Lower leg skin (tissue), 4 donors: ENCODE measurements around the gene CHIT1. TPM values are rescaled to one million over a fixed set of nuclear protein-coding genes. Genes with fewer than 3 reads are reported as not detected.
A peak's percentile ranks its signal among the peaks of the same experiment; 100 is the strongest.

ENCODE experiments used
- DNase-seq, 2 donors: peaks; one replicate each; pipeline ENCODE4 v3.0.0-alpha.2; 2019; ENCODE audit warnings: low spot score in 2 of 2
- H3K4me3 ChIP-seq: fragments of 200-600 bp; sonication (generic); 2 replicates; pipeline ENCODE4 v1.5.1; 2017; ENCODE audit warnings: mild to moderate bottlenecking, low read depth; ENCODE audit not compliant: poor library complexity, severe bottlenecking
- CTCF ChIP-seq, 3 donors: fragments of 450-650 bp; IDR thresholded peaks; one replicate each; pipeline ENCODE4 v1.5.1; 2016; ENCODE audit warnings: antibody characterized with exemption in 3 of 3, mild to moderate bottlenecking in 3 of 3, moderate library complexity in 2 of 3
- POLR2A ChIP-seq, 2 donors: fragments of 450-650 bp; IDR thresholded peaks; one replicate each; pipeline ENCODE4 v1.6.1; 2016 to 2017; ENCODE audit warnings: antibody characterized with exemption in 2 of 2, mild to moderate bottlenecking in 1 of 2, moderate library complexity in 1 of 2
- WGBS, 2 donors: methylation state at CpG; one replicate each; pipeline ENCODE4 v1.1.5; 2018; 5-methylcytosine and 5-hydroxymethylcytosine counted together
- intact Hi-C: fragments of 100-400 bp; cut with DNase I; formaldehyde crosslinking; loops from one replicate; pipeline ENCODE4 v1.15.0; 2023; ENCODE audit warnings: low total_unique reads
- total RNA-seq, 4 donors: library from RNA; depleted of rRNA; stranded (reverse); fragments of >200 nt; gene quantifications; one replicate each; pipeline ENCODE4 v1.1.0, GENCODE V29; 2016

Gene CHIT1
- total RNA-seq, 4 donors from 2014 or later, result 0.61 to 8.3 TPM; not detected in 2

GRCh38 chr1:203216274-203217138, 13.0 kb downstream of the CHIT1 start:
- 30 to 35% methylated on average over 17 to 19 of the region's 19 CpGs for WGBS, 2 donors
- no peak for TF ChIP-seq POLR2A (IDR thresholded peaks at IDR 0.05)
- TF ChIP-seq CTCF (IDR thresholded peaks at IDR 0.05), result peak in 1 of 3 donors; percentile 10
- intact Hi-C loops, result loop anchor here (5.0 kb wide), 1 partner anchor 179 kb away; no protein-coding TSS in a partner anchor
- DNase-seq, result peak; percentile 45 to 86
- no peak overlapping the region for H3K4me3 ChIP-seq

GRCh38 chr1:203215573-203215972, 13.9 kb downstream of the CHIT1 start:
- DNase-seq, result peak in 1 of 2 donors; percentile 31
- no peak overlapping the region for H3K4me3 ChIP-seq
- intact Hi-C loops, result loop anchor here (5.0 kb wide), 1 partner anchor 178 kb away; no protein-coding TSS in a partner anchor
- WGBS, 2 donors, result 64 to 70% methylated on average over 9 of the region's 9 CpGs
- TF ChIP-seq POLR2A (IDR thresholded peaks at IDR 0.05), result no peak

GRCh38 chr1:203214871-203215270, 14.6 kb downstream of the CHIT1 start:
- WGBS, 2 donors, result 83% methylated on average over 7 of the region's 7 CpGs
- H3K4me3 ChIP-seq, result no peak overlapping the region
- intact Hi-C loops, result loop anchor here (5.0 kb wide), 1 partner anchor 178 kb away; no protein-coding TSS in a partner anchor
- DNase-seq, result peak in 1 of 2 donors; percentile 78
- no peak for TF ChIP-seq POLR2A (IDR thresholded peaks at IDR 0.05)

GRCh38 chr1:203213126-203213525, 16.3 kb downstream of the CHIT1 start:
- intact Hi-C loops, result no loop called here

GRCh38 chr1:203211812-203212211, 17.7 kb downstream of the CHIT1 start:
- no peak overlapping the region for H3K4me3 ChIP-seq
- intact Hi-C loops, result no loop called here
- WGBS, 2 donors, result 86 to 92% methylated on average over 3 of the region's 3 CpGs
- TF ChIP-seq POLR2A (IDR thresholded peaks at IDR 0.05) (no peak), CTCF (IDR thresholded peaks at IDR 0.05) (no peak)
- no peak for DNase-seq

More at GRCh38 chr1:203213126-203213525, 16.3 kb downstream of the CHIT1 start:
- H3K4me3 ChIP-seq, result no peak overlapping the region
- DNase-seq, result peak in 1 of 2 donors; percentile 82
- WGBS, 2 donors, result 80 to 90% methylated on average over 6 of the region's 6 CpGs
- TF ChIP-seq CTCF (IDR thresholded peaks at IDR 0.05) (no peak), POLR2A (IDR thresholded peaks at IDR 0.05) (no peak)

GRCh38 chr1:203210988-203211387, 18.5 kb downstream of the CHIT1 start:
- H3K4me3 ChIP-seq, result no peak overlapping the region
- intact Hi-C loops, result no loop called here
- no peak for DNase-seq
- no peak for TF ChIP-seq POLR2A (IDR thresholded peaks at IDR 0.05)
- no peak for TF ChIP-seq CTCF (IDR thresholded peaks at IDR 0.05)
